RKO (cell line): ENCODE data around the gene OR10H4.
"Not testable (repeated sequence)": the region's sequence is repeated elsewhere in the genome, so short reads cannot be mapped to it uniquely, and the experiment has no call there.

ENCODE experiments used
- DNase-seq: peaks from one replicate; pipeline ENCODE4 v3.0.0-alpha.2; 2016; ENCODE audit warnings: low spot score

OR10H4 gene

GRCh38 chr19:15948223-15949058 is at the start of gene OR10H4:
Gene OR10H4 (plus strand): TSS chr19:15949008. CDS start chr19:15949008, 0 bp downstream.
- no peak for DNase-seq

- not testable (repeated sequence) for DNase-seq
Observed at GRCh38 chr19:15899561-15899960, 49.2 kb upstream of the OR10H4 start.

- not testable (repeated sequence) for DNase-seq
Observed at GRCh38 chr19:15900032-15900431, 48.8 kb upstream of the OR10H4 start.

GRCh38 chr19:15900504-15900903 is 48.3 kb upstream of the OR10H4 start:
- DNase-seq: no peak

- no peak for DNase-seq
Observed at GRCh38 chr19:15902254-15902653, 46.6 kb upstream of the OR10H4 start.

GRCh38 chr19:15902898-15903297 is 45.9 kb upstream of the OR10H4 start:
- not testable (repeated sequence) for DNase-seq

- DNase-seq: no peak
Observed at GRCh38 chr19:15905026-15905425, 43.8 kb upstream of the OR10H4 start.

GRCh38 chr19:15911599-15912235 is 37.1 kb upstream of the OR10H4 start:
- no peak for DNase-seq

- no peak for DNase-seq
Observed at GRCh38 chr19:15913384-15913783, 35.4 kb upstream of the OR10H4 start.

- DNase-seq: no peak
Observed at GRCh38 chr19:15913830-15914229, 35.0 kb upstream of the OR10H4 start.

- no peak for DNase-seq
Observed at GRCh38 chr19:15915109-15915508, 33.7 kb upstream of the OR10H4 start.

- no peak for DNase-seq
Observed at GRCh38 chr19:15919243-15919642, 29.6 kb upstream of the OR10H4 start.

GRCh38 chr19:15922021-15922420 is 26.8 kb upstream of the OR10H4 start:
- no peak for DNase-seq

- no peak for DNase-seq
Observed at GRCh38 chr19:15923702-15924101, 25.1 kb upstream of the OR10H4 start.

GRCh38 chr19:15926484-15926883 is 22.3 kb upstream of the OR10H4 start:
- no peak for DNase-seq

GRCh38 chr19:15928321-15928720 is 20.5 kb upstream of the OR10H4 start:
- DNase-seq: no peak

- not testable (repeated sequence) for DNase-seq
Observed at GRCh38 chr19:15933761-15934331, 15.0 kb upstream of the OR10H4 start.

GRCh38 chr19:15934332-15935078 is 14.3 kb upstream of the OR10H4 start, which contains the start of gene CYP4F11:
Gene CYP4F11 (minus strand): TSS chr19:15934529. CDS start chr19:15934408, 121 bp downstream.
- peak; percentile 9 for DNase-seq

- DNase-seq: no peak
Observed at GRCh38 chr19:15935167-15935702, 13.6 kb upstream of the OR10H4 start.

- DNase-seq: no peak
Observed at GRCh38 chr19:15936173-15936572, 12.6 kb upstream of the OR10H4 start.

- no peak for DNase-seq
Observed at GRCh38 chr19:15936950-15937349, 11.9 kb upstream of the OR10H4 start.

GRCh38 chr19:15937771-15938170 is 11.0 kb upstream of the OR10H4 start:
- DNase-seq: no peak
